ENCODE results near the gene PXN.

Gene PXN

DNA sequence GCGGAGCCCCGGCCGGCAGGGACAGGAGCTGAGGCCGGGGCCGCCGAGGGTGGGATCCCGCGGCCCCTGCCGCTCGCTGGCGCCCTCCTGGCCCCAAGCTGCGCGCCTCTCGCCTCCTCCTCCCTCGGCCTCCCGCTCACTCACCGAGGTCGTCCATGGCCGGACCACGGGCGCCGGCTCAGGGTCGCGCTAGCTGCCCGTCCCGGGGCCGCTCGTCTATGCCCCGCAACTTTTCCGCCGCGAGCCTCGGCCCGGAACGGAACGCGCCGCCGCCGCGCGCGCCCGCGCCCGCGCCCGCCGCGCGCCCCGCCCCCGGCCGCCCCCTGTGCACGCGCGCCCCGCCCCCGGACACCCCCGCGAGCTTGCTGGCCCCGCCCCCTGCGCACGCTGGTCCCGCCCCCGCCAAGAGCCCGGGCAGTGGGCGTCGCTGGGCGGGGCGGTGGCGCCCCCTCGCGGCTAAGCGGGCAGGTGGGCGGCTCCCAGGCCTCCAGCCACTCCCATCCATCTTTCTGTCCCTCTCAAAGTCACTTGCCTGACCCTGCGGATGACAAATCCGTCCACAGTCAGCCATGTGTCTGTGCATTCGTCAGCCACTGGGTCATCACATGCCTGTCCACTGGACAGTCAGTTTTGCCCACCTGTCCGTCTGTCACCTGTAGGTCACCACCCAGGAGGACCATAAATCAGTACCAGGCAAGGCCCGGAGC is at the start of gene PXN:
PXN (minus strand) TSS at position 258 of the 707 bp plus-strand sequence; CDS start at position 157, 101 bp downstream.
- no peak for DNase-seq

DNA sequence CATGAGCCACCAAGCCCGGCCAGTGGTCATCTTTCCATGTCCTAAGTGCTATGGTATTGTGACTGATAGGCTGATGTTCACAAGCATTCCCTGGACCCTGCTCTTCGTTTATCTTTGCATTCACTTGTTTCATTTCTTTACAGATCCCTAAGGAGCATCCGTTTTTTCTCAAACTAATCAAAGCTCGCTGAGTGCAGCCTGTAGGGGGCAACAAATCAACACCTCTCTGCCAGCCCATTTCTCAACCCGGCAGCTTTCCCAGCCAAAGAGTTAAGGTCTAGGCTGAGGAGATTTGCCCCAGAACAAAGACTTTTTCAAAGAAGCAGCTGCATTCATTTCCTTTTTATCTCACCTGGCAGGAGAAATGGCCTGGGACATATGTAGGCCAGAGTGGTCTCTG is 48.7 kb upstream of the PXN start:
- no peak for DNase-seq

DNA sequence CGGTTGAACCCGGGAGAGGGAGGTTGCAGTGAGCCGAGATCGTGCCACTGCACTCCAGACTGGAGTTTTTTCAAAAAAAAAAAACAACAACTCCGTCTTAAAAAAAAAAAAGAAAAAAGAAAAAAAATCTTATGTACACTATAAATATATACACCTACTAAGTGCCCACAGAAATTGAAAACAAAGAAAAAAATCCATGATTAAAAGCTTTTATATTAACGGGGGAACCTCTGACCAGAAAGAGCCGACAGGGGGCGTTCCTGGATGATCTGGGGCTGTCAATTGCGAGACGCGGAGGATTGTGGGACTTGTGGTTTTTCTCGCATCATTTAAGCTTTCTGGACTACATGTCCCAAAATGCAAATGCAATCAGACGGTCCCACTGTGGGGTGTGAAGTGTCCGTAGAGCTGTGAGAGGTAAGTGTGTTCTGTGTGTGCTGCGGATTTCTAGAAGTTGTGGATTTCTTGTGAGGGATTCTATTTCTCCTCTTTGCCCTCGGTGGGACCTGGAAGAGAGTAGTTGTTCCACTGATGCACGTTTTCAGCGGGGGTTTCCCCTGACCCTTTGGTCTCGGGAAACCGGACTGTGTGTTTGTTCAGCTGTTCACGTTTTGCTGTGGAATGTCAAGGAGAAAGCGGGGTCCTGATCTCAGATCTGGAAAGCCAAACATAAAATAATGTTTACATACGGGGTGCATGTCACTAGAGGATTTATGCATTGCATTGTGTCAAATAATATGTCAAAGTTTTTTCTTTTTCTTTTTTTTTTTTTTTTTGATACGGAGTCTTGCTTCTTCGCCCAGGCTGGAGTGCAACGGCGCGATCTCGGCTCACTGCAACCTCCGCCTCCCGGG is 36.7 kb upstream of the PXN start, which contains the start of gene SIRT4:
SIRT4 (plus strand) TSS at position 360 of the 854 bp plus-strand sequence. CDS start 1,241 bp downstream, outside the sequence.
- DNase-seq = peak; percentile 84

DNA sequence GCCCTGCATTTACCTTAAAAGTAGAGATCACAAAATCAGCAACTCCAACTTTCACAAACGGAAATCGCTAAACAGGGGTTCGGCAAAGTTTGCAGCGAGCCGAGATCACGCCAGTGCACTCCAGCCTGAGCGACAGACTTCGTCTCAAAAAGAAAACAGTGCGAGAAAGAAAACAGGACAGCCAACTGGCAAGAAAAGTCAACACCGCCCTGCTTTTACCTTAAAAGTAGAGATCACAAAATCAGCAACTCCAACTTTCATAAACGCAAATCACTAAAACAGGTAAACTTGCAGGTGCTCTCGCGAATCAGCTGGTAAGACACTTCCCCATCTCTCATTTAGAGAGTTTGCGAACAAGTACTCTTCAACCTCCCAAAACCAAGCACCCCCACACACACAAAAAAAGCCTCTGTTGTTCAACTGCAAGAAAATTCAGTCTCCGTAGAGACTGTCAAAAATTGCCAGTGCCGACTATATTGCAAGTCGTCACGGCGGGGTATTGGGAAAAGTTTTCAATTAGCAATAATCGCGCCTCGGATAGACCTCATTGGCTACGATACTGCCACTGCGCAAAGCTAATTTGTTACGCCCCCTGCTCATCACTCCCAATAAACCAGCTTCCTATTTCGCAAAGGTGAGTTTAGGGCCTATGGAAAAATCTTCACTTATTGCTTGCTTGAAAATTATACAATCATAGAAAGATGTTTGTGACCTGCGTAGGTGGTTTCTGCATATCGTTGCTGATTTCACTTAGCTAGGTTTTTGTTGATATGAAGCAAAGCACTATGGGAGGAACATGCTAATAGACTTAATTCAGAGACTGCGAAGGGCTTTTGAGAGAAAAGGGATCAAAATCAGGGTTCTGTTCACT is 27.4 kb upstream of the PXN start, which contains the start of gene RNU4-1:
RNU4-1 (minus strand) TSS at position 577 of the 871 bp plus-strand sequence.
- DNase-seq = peak; percentile 94

DNA sequence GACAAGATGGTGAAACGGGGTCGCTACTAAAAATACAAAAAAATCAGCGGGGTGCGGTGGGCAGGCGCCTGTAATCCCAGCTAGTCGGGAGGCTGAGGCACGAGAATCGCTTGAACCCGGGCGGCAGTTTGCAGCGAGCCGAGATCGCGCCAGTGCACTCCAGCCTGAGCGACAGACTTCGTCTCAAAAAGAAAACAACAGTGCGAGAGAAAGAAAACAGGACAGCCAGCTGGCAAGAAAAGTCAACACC is 26.8 kb upstream of the PXN start:
- no peak for DNase-seq

DNA sequence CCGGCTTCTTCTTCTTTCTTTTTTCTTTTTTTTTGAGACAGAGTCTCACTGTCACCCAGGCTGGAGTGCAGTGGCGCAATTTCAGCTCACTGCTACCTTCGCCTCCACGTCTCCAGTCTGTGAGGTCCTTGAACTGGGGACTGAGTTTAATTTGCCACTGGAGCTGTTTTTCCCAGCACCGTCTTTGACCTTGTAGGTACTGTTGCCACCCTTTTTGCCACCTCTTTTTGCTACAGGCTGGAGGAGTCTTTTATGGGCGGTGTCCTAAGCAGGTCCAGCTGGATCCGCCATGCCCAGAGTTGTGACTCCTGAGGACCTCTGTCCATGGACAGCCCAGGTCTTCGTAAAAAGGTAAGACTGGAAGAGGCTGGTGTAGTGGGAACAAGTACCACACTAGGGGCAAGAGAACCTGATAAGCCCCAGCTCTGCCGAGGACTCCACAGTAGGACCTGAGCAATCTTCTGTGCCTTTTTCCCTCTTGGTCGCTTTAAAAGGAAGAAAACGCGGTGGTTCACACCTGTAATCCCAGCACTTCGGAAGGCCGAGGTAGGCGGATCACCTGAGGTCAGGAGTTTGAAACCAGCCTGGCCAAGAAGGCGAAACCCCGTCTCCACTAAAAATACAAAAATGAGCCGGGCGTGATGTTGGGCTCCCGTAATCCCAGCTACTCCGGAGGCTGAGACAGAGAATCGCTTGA is 25.2 kb upstream of the PXN start:
- no peak for DNase-seq

DNA sequence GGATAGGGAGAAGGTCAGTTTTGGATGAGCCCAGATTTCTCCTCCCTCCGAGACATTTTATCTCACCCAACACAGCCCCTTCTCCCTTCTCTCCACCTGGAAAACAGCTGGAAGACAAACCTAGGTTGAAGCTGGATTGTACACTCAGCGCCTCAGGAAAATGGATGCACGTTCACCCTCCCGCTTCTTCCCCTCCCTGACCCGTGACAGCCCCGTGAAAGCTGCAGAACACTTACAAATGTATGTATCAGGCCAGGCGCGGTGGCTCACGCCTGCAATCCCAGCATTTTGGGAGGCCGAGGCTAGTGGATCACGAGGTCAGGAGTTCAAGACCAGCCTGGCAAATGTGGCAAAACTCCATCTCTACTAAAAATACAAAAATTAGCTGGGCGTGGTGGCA is 22.0 kb upstream of the PXN start:
- DNase-seq = no peak

DNA sequence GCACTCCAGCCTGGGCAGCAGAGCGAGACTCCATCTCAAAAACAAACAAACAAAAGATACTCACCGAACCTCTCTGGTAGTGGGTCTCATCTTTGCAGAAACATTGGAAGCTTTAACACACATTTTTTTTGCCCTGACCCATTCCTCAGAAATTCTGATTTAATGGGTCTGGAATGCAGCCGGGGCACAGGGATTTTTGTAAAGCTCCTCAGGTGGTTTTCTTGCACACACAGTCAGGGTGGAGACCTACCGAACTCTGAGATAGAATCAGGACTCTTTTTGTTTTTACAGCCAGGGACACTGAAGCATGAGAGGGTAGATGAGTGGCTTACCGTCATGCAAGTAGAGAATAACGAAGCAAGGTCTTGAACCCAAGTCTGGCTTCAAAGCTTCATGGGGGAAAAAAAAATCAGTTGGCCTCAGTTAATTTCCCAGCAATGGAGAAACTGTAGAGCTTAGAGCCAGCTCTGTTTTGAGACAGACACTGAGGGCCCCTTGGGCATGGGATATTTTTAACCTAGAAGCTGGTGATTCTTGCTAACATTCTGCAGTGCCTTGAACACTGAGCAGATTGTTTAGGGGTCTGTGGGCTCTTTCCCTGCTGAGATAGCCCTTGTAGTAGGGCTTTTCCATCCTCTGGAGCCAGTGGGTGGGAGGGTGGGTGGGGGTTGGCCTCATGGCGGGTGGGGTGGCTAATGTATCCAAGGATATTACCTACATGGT is 21.4 kb upstream of the PXN start:
- DNase-seq = no peak

DNA sequence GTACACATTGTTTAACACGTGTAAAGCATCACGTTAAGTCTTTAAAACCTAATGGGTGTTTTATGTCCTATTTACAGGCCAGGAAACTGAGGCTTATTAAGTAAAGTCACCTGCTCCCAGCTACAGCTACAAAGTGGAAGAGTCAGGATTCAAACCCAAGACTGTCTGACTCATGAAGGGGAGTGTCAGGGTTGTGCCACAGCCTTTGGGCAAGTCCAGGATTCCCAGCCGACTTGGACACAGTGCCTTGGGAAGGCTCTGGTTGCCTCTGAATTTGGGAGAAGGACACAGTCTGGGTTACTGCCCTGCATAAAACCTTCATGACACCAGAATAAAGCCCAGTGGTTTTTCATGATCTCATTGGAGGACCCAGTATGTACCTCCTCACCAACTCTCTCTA is 18.9 kb upstream of the PXN start:
- no peak for DNase-seq

DNA sequence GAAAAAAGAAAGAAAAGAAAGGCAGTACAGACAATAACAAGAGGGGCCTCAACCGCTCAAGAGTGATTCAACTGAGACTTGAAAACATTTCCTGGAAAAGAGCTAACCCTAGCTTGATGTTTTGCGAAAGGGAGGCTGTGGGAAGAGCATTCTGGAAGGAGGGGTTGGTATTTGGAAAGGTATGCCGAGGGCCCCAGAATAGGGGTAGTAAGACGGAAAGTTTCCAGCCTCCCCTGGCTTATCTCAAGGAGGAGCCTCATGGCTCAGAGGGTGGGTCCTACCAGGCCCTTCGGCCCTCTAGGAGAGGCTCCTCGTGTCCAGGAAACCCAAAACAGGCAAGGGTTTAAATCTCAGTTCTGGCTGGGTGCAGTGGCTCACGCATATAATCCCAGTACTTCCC is 17.8 kb upstream of the PXN start:
- no peak for DNase-seq

DNA sequence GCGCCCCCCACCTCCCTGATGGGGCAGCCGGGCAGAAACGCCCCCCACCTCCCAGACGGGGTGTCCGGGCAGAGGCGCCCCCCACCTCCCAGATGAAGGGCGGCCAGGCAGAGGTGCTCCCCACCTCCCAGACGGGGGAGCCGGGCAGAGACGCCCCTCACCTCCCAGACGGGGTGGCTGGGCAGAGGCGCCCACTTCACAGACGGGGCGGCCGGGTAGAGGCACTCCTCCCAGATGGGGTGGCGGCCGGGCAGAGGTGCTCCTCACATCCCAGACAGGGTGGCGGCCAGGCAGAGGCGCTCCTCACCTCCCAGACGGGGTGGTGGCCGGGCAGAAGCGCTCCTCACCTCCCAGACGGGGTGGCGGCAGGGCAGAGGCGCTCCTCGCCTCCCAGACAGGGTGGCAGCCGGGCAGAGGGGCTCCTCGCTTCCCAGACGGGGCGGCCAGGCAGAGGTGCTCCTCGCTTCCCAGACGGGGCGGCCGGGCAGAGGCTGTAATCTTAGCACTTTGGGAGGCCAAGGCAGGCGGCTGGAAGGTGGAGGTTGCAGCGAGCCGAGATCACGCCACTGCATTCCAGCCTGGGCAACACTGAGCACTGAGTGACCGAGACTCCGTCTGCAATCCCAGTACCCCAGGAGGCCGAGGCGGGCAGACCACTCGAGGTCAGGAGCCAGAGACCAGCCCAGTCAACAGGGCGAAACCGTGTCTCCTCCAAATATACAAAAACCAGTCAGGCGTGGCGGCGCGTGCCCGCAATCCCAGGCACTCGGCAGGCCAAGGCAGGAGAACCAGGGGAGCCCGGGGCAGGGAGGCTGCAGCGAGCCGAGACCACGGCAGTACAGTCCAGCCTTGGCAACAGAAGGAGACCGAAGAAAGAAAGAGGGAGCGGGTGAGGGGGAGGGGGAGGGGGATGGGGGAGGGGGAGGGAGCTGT is 12.9 kb upstream of the PXN start:
- DNase-seq = no peak

DNA sequence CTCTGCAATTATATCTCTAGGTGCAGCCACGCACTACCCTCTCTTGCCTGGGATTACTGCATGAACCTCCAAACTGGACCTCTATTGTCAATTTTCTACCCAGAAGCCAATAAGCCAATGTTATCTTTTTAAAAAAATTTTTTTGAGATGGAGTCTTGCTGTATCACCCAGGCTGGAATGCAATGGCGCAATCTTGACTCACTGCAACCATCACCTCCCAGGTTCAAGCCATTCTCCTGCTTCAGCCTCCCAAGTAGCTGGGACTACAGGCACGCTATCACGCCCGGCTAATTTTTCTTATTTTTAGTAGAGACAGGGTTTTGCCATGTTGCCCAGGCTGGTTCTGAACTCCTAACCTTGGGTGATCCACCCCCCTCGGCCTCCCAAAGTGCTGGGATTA is 11.2 kb upstream of the PXN start:
- no peak for DNase-seq

DNA sequence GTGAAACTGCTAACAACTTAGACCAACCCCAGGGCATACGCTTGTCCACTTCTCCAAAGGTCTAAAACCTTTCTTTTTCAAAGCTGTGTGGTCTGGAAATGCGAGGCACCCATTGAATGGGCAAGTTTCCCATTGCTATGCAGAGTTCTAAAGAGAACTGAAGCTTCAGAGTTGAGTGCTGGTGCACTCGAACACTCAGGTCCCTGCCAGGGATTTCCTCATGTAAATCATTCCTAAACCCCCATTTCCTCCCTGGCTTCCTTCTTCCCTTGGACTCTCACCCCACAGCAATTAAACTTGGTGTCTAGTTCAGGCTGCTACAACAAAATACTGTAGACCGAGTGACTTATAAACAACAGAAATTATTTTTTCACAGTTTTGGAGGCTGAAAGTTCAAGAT is 2.2 kb upstream of the PXN start:
- DNase-seq = no peak

DNA sequence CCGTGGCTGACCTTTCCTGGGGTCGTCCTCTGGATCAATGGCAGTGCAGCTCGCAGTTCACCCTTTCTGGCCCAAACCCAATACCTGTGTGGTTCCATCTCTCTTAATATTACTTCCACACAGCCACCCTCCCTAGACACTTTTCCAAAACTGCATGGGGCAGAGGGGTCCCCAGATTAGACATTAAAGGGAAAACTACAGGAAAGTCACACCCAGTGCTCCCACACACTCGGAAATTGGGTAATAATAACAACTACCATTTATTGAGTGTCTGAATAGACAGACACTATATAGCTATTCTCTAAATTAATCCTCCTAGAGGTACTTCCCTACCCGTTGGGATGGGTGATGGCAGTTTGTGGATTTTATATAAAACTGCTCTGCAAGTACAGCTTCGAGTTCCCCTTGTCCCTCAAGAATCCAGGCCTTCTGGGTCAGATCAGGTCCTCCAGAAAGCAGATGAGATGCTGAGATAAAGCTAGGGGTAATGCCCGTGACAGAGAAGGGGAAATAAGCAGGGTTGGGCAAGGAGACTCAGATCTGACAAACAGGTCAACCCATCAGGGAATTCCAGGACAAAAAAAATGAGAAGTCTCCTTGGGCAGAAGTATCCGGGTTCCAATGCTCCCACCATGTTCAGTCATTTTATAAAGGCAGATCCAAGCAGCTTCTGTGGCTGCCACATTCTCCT is 795 bp upstream of the PXN start:
- no peak for DNase-seq

DNA sequence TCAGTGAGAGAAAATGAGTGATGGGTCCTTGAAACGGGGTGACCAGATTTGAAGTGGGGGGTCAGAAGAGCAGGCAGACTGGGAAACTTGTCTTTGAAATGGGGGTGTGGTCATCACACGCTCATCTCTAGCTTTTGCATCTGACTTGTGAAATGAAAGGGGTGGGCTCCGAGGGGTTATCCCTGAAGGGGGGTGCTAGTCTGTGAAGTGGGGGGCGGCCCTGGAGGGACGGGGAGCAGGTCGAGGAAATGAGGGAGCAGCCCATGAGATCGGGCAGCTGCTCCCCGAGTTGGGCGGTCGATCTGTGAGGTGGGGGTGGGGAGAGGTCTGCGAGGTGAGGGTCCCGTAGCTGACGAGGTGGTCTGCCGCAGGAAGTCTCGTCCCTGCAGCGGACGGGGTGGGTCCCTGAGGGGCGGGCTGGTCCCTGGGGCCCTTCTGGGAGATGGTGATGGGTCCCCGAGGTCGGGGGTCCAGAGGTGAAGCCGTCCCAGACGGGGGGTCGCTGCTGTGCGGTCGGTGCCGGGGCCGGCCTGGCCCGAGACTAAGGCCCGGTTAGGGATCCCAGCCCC is 542 bp downstream of the PXN start:
- DNase-seq = no peak

DNA sequence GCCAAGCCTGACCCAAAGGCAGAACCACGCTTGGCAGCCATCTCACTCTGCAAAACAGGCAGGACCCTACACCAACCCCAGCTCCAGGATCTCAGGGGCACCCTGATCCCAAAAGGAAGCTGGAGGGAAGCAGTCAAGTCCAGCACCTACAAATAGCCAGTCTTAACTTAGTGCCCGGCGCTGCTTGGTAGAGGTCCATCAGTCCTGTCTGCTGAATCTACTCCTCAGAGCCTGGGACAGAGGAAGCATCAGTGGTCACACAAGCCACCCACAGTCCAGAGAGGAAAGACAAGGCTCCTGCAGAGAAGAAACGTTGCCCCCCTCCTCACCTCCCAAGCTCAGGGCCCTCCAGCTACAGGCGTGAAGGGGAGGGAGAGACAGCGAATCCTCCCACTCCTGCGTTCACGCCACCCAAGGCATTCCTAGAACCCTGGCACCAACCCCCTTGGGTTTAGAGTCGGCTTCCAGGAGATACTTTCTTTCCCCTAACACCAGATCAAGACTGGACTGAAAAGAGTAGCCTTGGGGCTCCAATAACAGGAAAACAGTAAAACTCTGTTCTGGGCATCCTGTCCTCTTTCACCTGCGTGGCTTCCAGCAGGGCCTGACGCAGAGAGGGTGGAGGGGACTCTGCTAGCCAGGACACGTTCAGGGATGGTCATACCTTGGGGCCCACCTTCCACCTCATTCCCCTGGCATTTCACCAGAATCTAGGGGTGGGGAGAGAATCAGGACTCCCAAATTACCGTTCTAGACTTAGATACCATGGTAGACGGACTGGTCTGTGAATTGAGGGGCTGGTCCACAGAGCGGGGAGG is 1.2 kb downstream of the PXN start:
- no peak for DNase-seq

DNA sequence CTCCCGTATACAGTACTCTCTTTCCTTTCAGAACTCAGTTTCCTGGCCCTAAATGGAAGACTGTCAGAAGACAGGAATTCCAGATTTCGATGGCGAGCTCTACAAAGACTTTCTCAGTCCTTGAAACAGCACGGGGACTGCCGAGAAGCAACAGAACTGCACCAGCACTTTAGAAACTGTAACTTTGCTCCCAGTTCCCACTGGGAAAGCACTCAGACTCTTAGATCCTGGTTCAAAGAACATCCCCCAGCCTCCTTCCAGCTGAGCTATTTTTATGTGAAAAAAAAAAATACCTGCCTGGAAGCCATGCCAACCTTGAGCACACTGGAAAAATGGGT is 1.8 kb downstream of the PXN start:
- DNase-seq = no peak

DNA sequence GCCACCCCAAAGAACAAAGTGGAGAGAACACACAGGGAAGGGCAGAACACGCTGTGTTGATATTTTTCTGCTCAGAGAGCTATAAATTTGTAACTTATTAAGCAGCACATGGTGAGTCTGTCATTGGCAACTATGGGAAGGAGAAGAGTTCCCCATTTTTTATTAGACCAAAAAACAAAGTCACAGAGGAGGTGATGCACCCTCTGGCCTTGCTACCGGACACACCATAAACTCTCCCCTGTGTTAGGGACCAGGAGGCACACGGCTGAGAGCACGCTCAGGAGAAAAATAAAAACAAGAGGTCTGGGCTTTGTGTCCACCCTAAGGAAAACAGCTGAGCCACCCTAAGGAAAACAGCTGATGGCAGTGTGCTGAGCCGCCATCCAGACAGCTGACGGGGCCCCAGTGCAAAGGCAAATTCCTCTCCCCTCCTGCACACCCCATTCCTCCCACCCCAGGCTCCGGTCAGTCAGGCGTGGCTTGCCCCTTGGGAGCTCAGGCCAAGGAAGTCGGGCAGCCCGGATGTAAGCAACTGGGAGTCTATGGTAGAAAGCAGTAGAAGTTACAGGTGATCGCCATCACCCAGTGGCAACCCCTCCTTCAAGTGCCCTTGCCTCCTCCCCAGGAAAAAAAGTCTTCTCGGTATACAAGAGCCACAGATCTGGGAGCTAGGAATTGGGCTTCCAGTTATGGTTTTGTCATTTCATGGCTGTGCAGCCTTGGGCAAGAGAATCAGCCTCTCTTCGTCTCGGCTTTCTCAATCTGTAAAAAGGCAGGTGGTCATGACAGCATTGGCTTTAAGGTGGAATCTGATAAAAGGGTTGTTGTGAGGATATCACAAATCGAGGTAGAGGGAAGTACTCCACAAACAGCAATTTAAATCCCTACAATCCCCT is 2.4 kb downstream of the PXN start:
- no peak for DNase-seq

All from NCI-H1417 treated with DMSO at 0.1 percent for 48 hours (cell line).